Measurements from ENCODE around the gene CAMK1.
"Not testable (repeated sequence)": the region's sequence is repeated elsewhere in the genome, so short reads cannot be mapped to it uniquely, and the experiment has no call there.

CAMK1 gene

GRCh38 chr3:9778143-9779074 lies 8.7 kb upstream of the CAMK1 start:
- Mint-ChIP-seq H3K4me1 (peaks cover 41% of the 10 kb centered on the region), H3K9me3 (no peaks in the 10 kb centered on the region), H3K4me3 (no peak overlapping the region), H3K36me3 (ENCODE audit: low read depth) (peaks cover 27% of the 10 kb centered on the region), H3K27ac (peak overlapping the region; percentile 28 to 93 (median 85)), H3K27me3 (ENCODE audit: low read depth) (no peaks in the 10 kb centered on the region)
- no peak for TF ChIP-seq CTCF (IDR thresholded peaks at IDR 0.05; ENCODE audit: unreplicated experiment in 3 of 3)

DNA sequence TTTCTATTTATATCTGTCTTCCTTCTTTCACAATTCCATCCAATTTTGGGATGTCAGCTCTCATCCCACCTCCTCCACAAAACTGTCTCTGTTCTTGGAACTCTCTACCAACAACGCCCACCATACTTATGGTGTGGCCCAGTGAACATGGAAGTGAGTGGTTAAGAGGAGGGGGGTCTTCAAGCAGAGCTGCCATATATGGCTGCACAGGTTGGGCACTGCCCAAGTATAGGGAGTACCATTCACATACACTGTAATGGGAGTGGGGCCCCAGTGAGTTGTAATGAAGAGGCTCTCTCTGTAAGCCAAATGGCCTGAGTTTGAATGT lies 7.9 kb upstream of the CAMK1 start:
- Mint-ChIP-seq H3K4me1 (peaks cover 43% of the 10 kb centered on the region), H3K9me3 (no peaks in the 10 kb centered on the region), H3K36me3 (ENCODE audit: low read depth) (peaks cover 22% of the 10 kb centered on the region), H3K4me3 (no peak overlapping the region), H3K27me3 (ENCODE audit: low read depth) (no peaks in the 10 kb centered on the region), H3K27ac (peak overlapping the region in 2 of 3 experiments; percentile 12 to 85)
- no peak for TF ChIP-seq CTCF (IDR thresholded peaks at IDR 0.05; ENCODE audit: unreplicated experiment in 3 of 3)

DNA sequence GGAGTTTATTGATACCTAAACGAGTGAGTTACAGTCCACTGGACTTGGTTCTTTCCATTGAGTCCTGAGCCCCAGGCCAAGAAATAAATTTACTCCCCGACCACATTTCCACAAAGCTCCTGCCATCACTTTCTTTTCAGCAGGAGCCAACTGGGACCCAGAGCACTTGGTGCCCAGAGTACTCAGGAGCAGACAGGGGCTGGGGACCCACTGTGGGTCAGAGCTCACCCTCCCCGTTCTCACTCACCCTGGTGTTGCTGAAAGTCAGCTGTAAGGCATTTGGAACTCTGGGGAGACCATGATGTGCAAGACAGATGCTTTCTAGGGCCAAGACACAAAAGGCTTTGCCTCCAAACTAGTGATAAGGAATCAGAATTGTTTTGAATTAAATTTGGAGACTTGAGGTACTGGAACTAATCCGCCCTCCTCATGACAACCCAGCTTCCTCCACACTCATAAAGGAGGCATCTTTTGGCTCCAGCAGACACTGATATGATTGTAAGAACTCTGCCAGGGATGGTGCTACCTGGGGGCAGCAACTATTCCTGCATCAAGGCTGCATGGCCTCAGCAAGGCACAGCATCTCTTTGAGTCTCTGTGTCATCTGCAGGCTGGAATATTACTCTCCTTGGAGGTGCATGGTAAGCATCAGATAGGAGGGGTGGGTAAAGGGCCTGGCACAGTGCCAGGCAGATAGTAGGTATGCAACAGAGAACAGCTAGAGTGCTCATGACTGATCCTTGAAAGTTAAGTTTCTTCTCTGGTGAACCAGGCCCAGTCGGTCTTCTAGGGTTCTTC lies 7.3 kb upstream of the CAMK1 start:
- Mint-ChIP-seq H3K27me3 (ENCODE audit: low read depth) (no peaks in the 10 kb centered on the region), H3K27ac (peak overlapping the region in 1 of 3 experiments; percentile 85), H3K9me3 (no peaks in the 10 kb centered on the region), H3K4me1 (peaks cover 48% of the 10 kb centered on the region), H3K36me3 (ENCODE audit: low read depth) (peaks cover 18% of the 10 kb centered on the region), H3K4me3 (no peak overlapping the region)
- no peak for TF ChIP-seq CTCF (IDR thresholded peaks at IDR 0.05; ENCODE audit: unreplicated experiment in 3 of 3)

GRCh38 chr3:9771007-9771406 lies 1.3 kb upstream of the CAMK1 start:
- not testable (repeated sequence) for H3K27me3 Mint-ChIP-seq (ENCODE audit: low read depth); H3K36me3 Mint-ChIP-seq (ENCODE audit: low read depth); H3K9me3 Mint-ChIP-seq
- H3K27ac Mint-ChIP-seq, result peak overlapping the region in 2 of 3 experiments; percentile 95 to 97
- peaks cover 42% of the 10 kb centered on the region for H3K4me1 Mint-ChIP-seq
- peak overlapping the region; percentile 70 to 86 (median 85) for H3K4me3 Mint-ChIP-seq

- Mint-ChIP-seq H3K4me3 (peak overlapping the region; percentile 70 to 86 (median 85)), H3K36me3 (ENCODE audit: low read depth) (peaks cover under 1% of the 10 kb centered on the region), H3K27me3 (ENCODE audit: low read depth) (no peaks in the 10 kb centered on the region), H3K4me1 (peaks cover 39% of the 10 kb centered on the region), H3K9me3 (no peaks in the 10 kb centered on the region), H3K27ac (peak overlapping the region in 2 of 3 experiments; percentile 95 to 97)
- TF ChIP-seq CTCF (IDR thresholded peaks at IDR 0.05; ENCODE audit: unreplicated experiment in 3 of 3), result no peak
Observed at GRCh38 chr3:9770276-9770812, 597 bp upstream of the CAMK1 start.

DNA sequence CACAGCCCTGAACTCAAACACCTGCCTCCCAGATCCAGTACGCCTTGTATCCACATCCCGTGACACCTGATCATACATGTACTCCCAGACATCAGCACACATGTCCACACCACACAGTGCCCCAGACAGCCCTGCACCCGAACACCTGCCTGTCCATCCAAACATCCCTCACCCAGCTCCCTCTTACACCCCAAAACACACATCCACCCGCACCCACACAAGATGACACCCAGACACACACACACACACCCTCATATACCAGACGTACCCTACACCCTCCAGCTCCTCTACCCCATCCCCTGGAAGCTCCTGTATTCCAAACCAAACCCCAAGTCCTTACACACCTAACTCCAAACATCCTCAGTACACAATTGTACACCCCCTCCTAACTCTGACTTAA lies 735 bp downstream of the CAMK1 start:
- peaks cover 36% of the 10 kb centered on the region for H3K4me1 Mint-ChIP-seq
- peak overlapping the region; percentile 74 to 87 (median 85) for H3K4me3 Mint-ChIP-seq
- TF ChIP-seq CTCF (IDR thresholded peaks at IDR 0.05; ENCODE audit: unreplicated experiment in 3 of 3), result no peak

More for the DNA sequence above, 735 bp downstream of the CAMK1 start:
- Mint-ChIP-seq H3K9me3 (no peaks in the 10 kb centered on the region), H3K27ac (peak overlapping the region in 2 of 3 experiments; percentile 39 to 95), H3K36me3 (ENCODE audit: low read depth) (peaks cover 3% of the 10 kb centered on the region), H3K27me3 (ENCODE audit: low read depth) (no peaks in the 10 kb centered on the region)

Measured in nephron (organoid).